Measurements from ENCODE around the gene TBC1D4. TPM values are rescaled to one million over a fixed set of nuclear protein-coding genes. Genes with fewer than 3 reads are reported as not detected.

The TBC1D4 gene
- total RNA-seq, 1 experiment from 2014 or later = 5.5 TPM

GRCh38 chr13:75505327-75505726 is 23.4 kb upstream of the TBC1D4 start:
- CTCF ChIA-PET = no interaction called here
- H3K9me3 ChIP-seq (ENCODE audit: control insufficient read depth, insufficient read depth, low read depth, low read length) = no peaks in the 10 kb centered on the region
- H3K27me3 ChIP-seq (ENCODE audit: control insufficient read depth, insufficient read depth, low read length) = no peaks in the 10 kb centered on the region
- TF ChIP-seq REST (IDR thresholded peaks at IDR 0.05; ENCODE audit: insufficient read depth in 1 of 2, low read depth in 2 of 2, low read length in 1 of 2) (no peak), TCF7L2 (IDR thresholded peaks at IDR 0.05; ENCODE audit: low read depth, low read length) (no peak), POLR2AphosphoS5 (IDR thresholded peaks at IDR 0.05; ENCODE audit: low read depth, low read length) (no peak), SIN3A (IDR thresholded peaks at IDR 0.05; ENCODE audit: borderline replicate concordance, insufficient read depth, low read depth, low read length) (no peak), CTCF (IDR thresholded peaks at IDR 0.05) (no peak)
- no peak overlapping the region for H3K4me3 ChIP-seq (ENCODE audit: low read depth in 2 of 2, low read length in 2 of 2)
- intact Hi-C loops (cut with micrococcal nuclease; ENCODE audit: unreplicated experiment) (no loop called here), in situ Hi-C loops (cut with HindIII; ENCODE audit: low pct_unique_long_range_greater_than_20kb, low sequenced_read_pairs) (no loop called here)
- no peak for DNase-seq (ENCODE audit: low read depth, low spot score)
- no TSS peak for BruUV-seq (replicated peaks)
- POLR2A ChIA-PET = no interaction called here
- no peak overlapping the region for H3K27ac ChIP-seq (ENCODE audit: low read length)
- H3K36me3 ChIP-seq (ENCODE audit: control insufficient read depth, insufficient read depth, low read length) = no peaks in the 10 kb centered on the region
- ATAC-seq = no peak
- no peaks in the 10 kb centered on the region for H3K4me1 ChIP-seq (ENCODE audit: control insufficient read depth, insufficient read depth, low read length)

GRCh38 chr13:75495938-75496337 is 14.0 kb upstream of the TBC1D4 start:
- DNase-seq (ENCODE audit: low read depth, low spot score) (no peak), ATAC-seq (no peak)
- CTCF ChIA-PET = no interaction called here
- Histone ChIP-seq H3K27me3 (ENCODE audit: control insufficient read depth, insufficient read depth, low read length) (no peaks in the 10 kb centered on the region), H3K9me3 (ENCODE audit: control insufficient read depth, insufficient read depth, low read depth, low read length) (no peaks in the 10 kb centered on the region), H3K4me1 (ENCODE audit: control insufficient read depth, insufficient read depth, low read length) (no peaks in the 10 kb centered on the region), H3K36me3 (ENCODE audit: control insufficient read depth, insufficient read depth, low read length) (no peaks in the 10 kb centered on the region), H3K27ac (ENCODE audit: low read length) (no peak overlapping the region), H3K4me3 (ENCODE audit: low read depth in 2 of 2, low read length in 2 of 2) (no peak overlapping the region)
- BruUV-seq (replicated peaks) = no TSS peak
- TF ChIP-seq POLR2AphosphoS5 (IDR thresholded peaks at IDR 0.05; ENCODE audit: low read depth, low read length) (no peak), TCF7L2 (IDR thresholded peaks at IDR 0.05; ENCODE audit: low read depth, low read length) (no peak), SIN3A (IDR thresholded peaks at IDR 0.05; ENCODE audit: borderline replicate concordance, insufficient read depth, low read depth, low read length) (no peak), CTCF (IDR thresholded peaks at IDR 0.05) (no peak), REST (IDR thresholded peaks at IDR 0.05; ENCODE audit: insufficient read depth in 1 of 2, low read depth in 2 of 2, low read length in 1 of 2) (no peak)
- in situ Hi-C loops (cut with HindIII; ENCODE audit: low pct_unique_long_range_greater_than_20kb, low sequenced_read_pairs) (no loop called here), intact Hi-C loops (cut with micrococcal nuclease; ENCODE audit: unreplicated experiment) (no loop called here)
- POLR2A ChIA-PET = no interaction called here

All from Panc1 (cell line).